ENCODE measurements around the gene ELF3.

- TF ChIP-seq, protein P1, sequence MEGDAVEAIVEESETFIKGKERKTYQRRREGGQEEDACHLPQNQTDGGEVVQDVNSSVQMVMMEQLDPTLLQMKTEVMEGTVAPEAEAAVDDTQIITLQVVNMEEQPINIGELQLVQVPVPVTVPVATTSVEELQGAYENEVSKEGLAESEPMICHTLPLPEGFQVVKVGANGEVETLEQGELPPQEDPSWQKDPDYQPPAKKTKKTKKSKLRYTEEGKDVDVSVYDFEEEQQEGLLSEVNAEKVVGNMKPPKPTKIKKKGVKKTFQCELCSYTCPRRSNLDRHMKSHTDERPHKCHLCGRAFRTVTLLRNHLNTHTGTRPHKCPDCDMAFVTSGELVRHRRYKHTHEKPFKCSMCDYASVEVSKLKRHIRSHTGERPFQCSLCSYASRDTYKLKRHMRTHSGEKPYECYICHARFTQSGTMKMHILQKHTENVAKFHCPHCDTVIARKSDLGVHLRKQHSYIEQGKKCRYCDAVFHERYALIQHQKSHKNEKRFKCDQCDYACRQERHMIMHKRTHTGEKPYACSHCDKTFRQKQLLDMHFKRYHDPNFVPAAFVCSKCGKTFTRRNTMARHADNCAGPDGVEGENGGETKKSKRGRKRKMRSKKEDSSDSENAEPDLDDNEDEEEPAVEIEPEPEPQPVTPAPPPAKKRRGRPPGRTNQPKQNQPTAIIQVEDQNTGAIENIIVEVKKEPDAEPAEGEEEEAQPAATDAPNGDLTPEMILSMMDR (conservative IDR thresholded peaks at IDR 0.05): no peak
- no peak for TF ChIP-seq ZFX (IDR thresholded peaks at IDR 0.05)
Observed at GRCh38 chr1:202007805-202008489, 2.4 kb upstream of the ELF3 start.
